OCI-LY3 (cell line): ENCODE data around the gene PLD6.

Experiments used
- CTCF ChIP-seq: fragments of 200-600, 300-600 bp; sonication (generic); IDR thresholded peaks from 2 replicates; pipeline ENCODE4 v1.5.1; 2014; ENCODE audit warnings: antibody characterized with exemption, low read length, low read depth
- EZH2phosphoT487 ChIP-seq: fragments of 200-600 bp; shearing (Covaris generic); IDR thresholded peaks from 2 replicates; pipeline ENCODE4 v1.6.1; 2018; ENCODE audit warnings: antibody characterized with exemption, mixed run types, low read depth

GRCh38 chr17:17155568-17155967, 50.6 kb downstream of the PLD6 start:
- TF ChIP-seq EZH2phosphoT487 (no peak), CTCF (no peak)
